ENCODE results near the gene ADAMTS15.

Gene ADAMTS15

DNA sequence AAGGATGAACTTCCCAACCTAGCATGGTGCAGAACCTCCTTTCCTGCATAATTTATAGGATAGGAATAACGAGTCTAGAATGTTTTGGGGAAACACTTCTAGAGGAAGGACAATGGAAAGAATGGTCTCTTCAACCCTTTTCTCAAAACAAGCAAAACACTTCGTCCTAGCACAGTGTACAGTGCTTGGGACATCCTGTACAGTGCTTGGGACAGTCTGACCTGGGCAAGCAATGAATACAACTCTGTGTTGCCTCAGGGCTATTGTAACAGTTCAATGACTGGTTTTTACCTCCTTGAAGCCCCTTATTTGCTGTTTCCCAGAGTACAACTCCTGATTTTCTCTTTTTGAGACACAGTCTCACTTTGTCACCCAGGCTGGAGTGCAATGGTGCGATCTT, 18.5 kb upstream of the ADAMTS15 start:
- DNase-seq (ENCODE audit: extremely low read depth, low read depth): no peak
- TF ChIP-seq, protein P1, sequence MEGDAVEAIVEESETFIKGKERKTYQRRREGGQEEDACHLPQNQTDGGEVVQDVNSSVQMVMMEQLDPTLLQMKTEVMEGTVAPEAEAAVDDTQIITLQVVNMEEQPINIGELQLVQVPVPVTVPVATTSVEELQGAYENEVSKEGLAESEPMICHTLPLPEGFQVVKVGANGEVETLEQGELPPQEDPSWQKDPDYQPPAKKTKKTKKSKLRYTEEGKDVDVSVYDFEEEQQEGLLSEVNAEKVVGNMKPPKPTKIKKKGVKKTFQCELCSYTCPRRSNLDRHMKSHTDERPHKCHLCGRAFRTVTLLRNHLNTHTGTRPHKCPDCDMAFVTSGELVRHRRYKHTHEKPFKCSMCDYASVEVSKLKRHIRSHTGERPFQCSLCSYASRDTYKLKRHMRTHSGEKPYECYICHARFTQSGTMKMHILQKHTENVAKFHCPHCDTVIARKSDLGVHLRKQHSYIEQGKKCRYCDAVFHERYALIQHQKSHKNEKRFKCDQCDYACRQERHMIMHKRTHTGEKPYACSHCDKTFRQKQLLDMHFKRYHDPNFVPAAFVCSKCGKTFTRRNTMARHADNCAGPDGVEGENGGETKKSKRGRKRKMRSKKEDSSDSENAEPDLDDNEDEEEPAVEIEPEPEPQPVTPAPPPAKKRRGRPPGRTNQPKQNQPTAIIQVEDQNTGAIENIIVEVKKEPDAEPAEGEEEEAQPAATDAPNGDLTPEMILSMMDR (IDR thresholded peaks at IDR 0.05; ENCODE audit: low read depth, low read length): no peak

DNA sequence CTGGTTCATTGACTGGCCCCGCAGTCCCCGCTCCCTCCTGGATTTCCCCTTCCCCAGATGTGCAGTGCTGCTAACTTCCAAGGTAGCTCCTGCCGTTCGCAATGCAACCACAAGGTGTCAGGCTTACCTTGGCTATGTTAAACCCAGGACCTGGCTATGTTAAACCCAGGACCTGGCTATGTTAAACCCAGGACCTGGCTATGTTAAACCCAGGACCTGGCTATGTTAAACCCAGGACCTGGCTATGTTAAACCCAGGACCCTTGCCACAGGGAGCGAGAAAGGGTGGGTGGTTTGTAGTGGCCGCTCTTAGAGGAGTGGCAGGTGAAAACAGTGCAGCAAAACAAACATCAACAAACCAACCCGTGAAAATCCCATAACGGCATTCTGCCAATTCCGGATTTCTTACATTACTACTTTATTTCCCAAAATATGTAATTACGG, 17.1 kb upstream of the ADAMTS15 start:
- TF ChIP-seq, protein P1 (IDR thresholded peaks at IDR 0.05; ENCODE audit: low read depth, low read length): peak; percentile 80
- DNase-seq (ENCODE audit: extremely low read depth, low read depth): no peak

- DNase-seq (ENCODE audit: extremely low read depth, low read depth): no peak
- TF ChIP-seq, protein P1 (IDR thresholded peaks at IDR 0.05; ENCODE audit: low read depth, low read length): no peak
These were observed 16.6 kb upstream of the ADAMTS15 start for GRCh38 chr11:130431801-130432200.

- DNase-seq (ENCODE audit: extremely low read depth, low read depth): no peak
- TF ChIP-seq, protein P1 (IDR thresholded peaks at IDR 0.05; ENCODE audit: low read depth, low read length): no peak
These were observed 15.1 kb upstream of the ADAMTS15 start for GRCh38 chr11:130433357-130433756.

GRCh38 chr11:130434521-130435223, 13.8 kb upstream of the ADAMTS15 start:
- DNase-seq (ENCODE audit: extremely low read depth, low read depth): peak; percentile 57
- TF ChIP-seq, protein P1 (IDR thresholded peaks at IDR 0.05; ENCODE audit: low read depth, low read length): peak; percentile 84

DNA sequence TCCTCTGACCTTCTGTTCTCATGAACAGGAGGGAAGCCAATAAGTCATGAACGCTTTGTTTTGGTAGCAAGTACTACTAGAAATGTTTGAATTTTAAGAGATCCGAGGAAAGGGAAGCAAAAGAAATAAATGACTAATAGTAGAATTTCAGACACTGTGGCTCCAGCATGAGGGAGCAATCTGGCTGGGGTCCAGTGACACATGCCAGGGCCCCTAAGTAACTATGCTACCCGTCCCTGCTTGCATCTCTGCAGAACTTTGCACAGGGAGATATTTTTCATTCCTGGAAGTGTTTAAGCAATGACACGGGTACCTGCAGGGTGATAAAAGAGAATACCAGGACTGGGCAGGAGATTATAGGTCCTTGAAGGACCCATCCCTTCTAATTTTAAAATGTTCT, 12.8 kb upstream of the ADAMTS15 start:
- TF ChIP-seq, protein P1 (IDR thresholded peaks at IDR 0.05; ENCODE audit: low read depth, low read length): no peak
- no peak for DNase-seq (ENCODE audit: extremely low read depth, low read depth)

GRCh38 chr11:130436171-130436570, 12.3 kb upstream of the ADAMTS15 start:
- TF ChIP-seq, protein P1 (IDR thresholded peaks at IDR 0.05; ENCODE audit: low read depth, low read length): no peak
- DNase-seq (ENCODE audit: extremely low read depth, low read depth): no peak
